ENCODE results near the gene UBE2D4. TPM values are rescaled to one million over a fixed set of nuclear protein-coding genes. Genes with fewer than 3 reads are reported as not detected.

UBE2D4 gene
- total RNA-seq, 1 donor from 2014 or later, result 6.8 TPM

DNA sequence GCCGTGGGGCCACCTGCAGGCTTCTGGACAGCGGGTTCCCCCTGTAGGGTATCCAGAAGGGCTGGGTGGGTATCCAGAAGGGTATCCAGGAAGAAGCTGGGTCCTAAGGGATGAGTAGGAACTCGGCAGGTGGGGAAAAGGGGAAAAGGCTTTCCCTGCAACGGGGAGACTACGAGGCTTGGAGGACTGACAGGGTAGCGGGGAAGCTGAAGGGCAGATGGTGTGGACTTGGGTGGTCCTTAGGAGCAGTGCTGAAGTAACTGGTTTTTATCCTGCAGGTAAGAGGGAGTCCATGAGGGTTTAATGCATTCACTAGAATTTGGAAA is 525 bp downstream of the UBE2D4 start:
- peak overlapping the region; percentile 46 for H3K4me3 ChIP-seq
- Mint-ChIP-seq H3K9me3 (no peaks in the 10 kb centered on the region), H3K4me1 (peaks cover 6% of the 10 kb centered on the region), H3K27ac (no peak overlapping the region), H3K27me3 (ENCODE audit: insufficient read depth, low read depth) (peaks cover 2% of the 10 kb centered on the region), H3K4me3 (peak overlapping the region; percentile 87), H3K36me3 (peaks cover 6% of the 10 kb centered on the region)
- peaks cover 16% of the 10 kb centered on the region for H3K27me3 ChIP-seq
- no peaks in the 10 kb centered on the region for H4K20me1 ChIP-seq (ENCODE audit: low read depth)
- no peaks in the 10 kb centered on the region for H3K4me1 ChIP-seq
- no peak for DNase-seq (ENCODE audit: low spot score)
- H3K79me2 ChIP-seq (ENCODE audit: low read depth), result no peaks in the 10 kb centered on the region
- peak overlapping the region; percentile 92 for H2AFZ ChIP-seq (replicated peaks)
- peak overlapping the region; percentile 78 for H3K4me2 ChIP-seq
- peaks cover 14% of the 10 kb centered on the region for H3F3A ChIP-seq (ENCODE audit: low read depth)
- no peak overlapping the region for H3K9ac ChIP-seq
- no peak overlapping the region for H3K27ac ChIP-seq
- H3K9me3 ChIP-seq (ENCODE audit: low read depth), result no peaks in the 10 kb centered on the region
- TF ChIP-seq, protein P1, sequence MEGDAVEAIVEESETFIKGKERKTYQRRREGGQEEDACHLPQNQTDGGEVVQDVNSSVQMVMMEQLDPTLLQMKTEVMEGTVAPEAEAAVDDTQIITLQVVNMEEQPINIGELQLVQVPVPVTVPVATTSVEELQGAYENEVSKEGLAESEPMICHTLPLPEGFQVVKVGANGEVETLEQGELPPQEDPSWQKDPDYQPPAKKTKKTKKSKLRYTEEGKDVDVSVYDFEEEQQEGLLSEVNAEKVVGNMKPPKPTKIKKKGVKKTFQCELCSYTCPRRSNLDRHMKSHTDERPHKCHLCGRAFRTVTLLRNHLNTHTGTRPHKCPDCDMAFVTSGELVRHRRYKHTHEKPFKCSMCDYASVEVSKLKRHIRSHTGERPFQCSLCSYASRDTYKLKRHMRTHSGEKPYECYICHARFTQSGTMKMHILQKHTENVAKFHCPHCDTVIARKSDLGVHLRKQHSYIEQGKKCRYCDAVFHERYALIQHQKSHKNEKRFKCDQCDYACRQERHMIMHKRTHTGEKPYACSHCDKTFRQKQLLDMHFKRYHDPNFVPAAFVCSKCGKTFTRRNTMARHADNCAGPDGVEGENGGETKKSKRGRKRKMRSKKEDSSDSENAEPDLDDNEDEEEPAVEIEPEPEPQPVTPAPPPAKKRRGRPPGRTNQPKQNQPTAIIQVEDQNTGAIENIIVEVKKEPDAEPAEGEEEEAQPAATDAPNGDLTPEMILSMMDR (IDR thresholded peaks at IDR 0.05), result no peak
- no peak for TF ChIP-seq EZH2 (IDR thresholded peaks at IDR 0.05)
- no peak for TF ChIP-seq EZH2phosphoT487 (IDR thresholded peaks at IDR 0.05)
- no peaks in the 10 kb centered on the region for H3K36me3 ChIP-seq

DNA sequence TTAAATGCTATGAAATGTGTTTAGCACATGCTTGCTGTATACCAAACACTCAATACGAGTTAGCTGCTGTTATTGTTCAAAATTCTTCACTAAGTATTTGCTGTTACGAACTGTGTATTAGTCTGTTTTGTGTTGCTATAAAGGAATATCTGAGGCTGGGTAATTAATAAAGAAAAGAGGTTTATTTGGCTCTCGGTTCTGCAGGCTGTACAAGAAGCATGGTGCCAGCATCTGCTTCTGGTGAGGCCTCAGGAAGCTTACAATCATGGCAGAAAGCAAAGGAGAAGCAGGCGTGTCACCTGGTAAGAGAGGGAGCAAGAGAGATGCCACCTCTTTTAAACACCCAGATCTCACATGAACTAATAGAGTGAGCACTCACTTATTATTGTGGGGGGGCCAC is 1.6 kb downstream of the UBE2D4 start:
- no peak for DNase-seq (ENCODE audit: low spot score)
- Histone ChIP-seq H3K27ac (no peak overlapping the region), H3K27me3 (peaks cover 16% of the 10 kb centered on the region), H2AFZ (replicated peaks) (no peak overlapping the region), H3K4me3 (no peak overlapping the region), H3K4me2 (no peak overlapping the region), H3K9ac (no peak overlapping the region), H3K79me2 (ENCODE audit: low read depth) (no peaks in the 10 kb centered on the region), H3K4me1 (no peaks in the 10 kb centered on the region), H4K20me1 (ENCODE audit: low read depth) (no peaks in the 10 kb centered on the region), H3K36me3 (no peaks in the 10 kb centered on the region), H3F3A (ENCODE audit: low read depth) (peaks cover 14% of the 10 kb centered on the region), H3K9me3 (ENCODE audit: low read depth) (no peaks in the 10 kb centered on the region)
- H3K27me3 Mint-ChIP-seq (ENCODE audit: insufficient read depth, low read depth), result peaks cover 2% of the 10 kb centered on the region
- H3K9me3 Mint-ChIP-seq, result no peaks in the 10 kb centered on the region
- H3K4me3 Mint-ChIP-seq, result peak overlapping the region; percentile 42
- H3K27ac Mint-ChIP-seq, result no peak overlapping the region
- H3K4me1 Mint-ChIP-seq, result peaks cover 6% of the 10 kb centered on the region
- peaks cover 6% of the 10 kb centered on the region for H3K36me3 Mint-ChIP-seq
- no peak for TF ChIP-seq EZH2phosphoT487 (IDR thresholded peaks at IDR 0.05)
- TF ChIP-seq, protein P1 (IDR thresholded peaks at IDR 0.05), result no peak

DNA sequence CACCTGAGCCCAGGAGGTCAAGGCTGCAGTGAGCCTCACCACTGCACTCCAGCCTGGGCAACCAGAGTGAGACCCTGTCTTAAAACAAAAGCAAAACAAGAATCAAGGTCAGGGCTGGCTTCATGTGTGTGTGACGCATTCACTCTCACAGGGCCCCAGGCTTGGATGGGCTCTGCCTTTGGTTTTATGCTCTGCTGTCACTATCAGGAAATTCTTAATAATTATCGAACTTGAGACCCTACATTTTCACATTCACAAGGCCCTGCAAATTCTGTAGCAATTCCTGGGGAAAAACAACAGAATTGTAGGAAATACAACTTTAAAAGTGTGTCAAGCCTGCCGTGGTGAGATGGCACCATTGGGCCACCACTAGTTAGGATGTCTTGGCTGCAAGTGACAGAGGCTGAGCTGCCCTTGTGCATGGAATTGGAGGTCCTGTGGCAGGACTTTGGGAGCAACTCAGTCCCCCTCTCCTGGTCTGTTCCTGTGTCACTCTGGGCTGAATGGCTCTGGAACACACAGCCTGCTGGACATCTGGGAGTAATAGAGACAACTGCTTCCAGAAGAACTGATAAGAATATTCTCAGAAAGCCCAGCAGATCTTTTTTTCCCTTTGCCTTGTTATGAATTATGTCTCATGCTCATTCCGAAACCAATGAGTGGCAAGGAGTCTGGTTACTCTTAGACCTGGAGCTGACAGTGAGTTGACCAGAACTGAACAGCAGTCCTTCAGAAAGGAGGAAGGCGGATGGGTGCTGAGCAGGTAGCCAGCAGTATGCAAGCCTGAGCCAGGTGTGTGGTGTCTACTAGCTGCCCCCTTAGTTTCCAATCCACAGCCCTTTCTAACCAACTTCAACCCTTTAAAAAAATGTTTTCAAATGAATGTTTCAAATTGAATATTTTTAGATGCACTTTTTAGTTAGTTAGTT is 3.6 kb downstream of the UBE2D4 start:
- peaks cover 2% of the 10 kb centered on the region for H3K27me3 Mint-ChIP-seq (ENCODE audit: insufficient read depth, low read depth)
- no peak overlapping the region for H3K4me3 Mint-ChIP-seq
- DNase-seq (ENCODE audit: low spot score), result no peak
- no peak for TF ChIP-seq EZH2 (IDR thresholded peaks at IDR 0.05)
- no peak for TF ChIP-seq EZH2phosphoT487 (IDR thresholded peaks at IDR 0.05)
- TF ChIP-seq, protein P1 (IDR thresholded peaks at IDR 0.05), result no peak
- Histone ChIP-seq H3K4me3 (no peak overlapping the region), H3F3A (ENCODE audit: low read depth) (peaks cover 14% of the 10 kb centered on the region), H3K27ac (no peak overlapping the region), H2AFZ (replicated peaks) (no peak overlapping the region), H3K4me1 (no peaks in the 10 kb centered on the region), H3K9me3 (ENCODE audit: low read depth) (no peaks in the 10 kb centered on the region), H3K9ac (no peak overlapping the region), H3K4me2 (no peak overlapping the region), H3K36me3 (no peaks in the 10 kb centered on the region), H4K20me1 (ENCODE audit: low read depth) (no peaks in the 10 kb centered on the region), H3K79me2 (ENCODE audit: low read depth) (no peaks in the 10 kb centered on the region), H3K27me3 (peaks cover 16% of the 10 kb centered on the region)
- H3K9me3 Mint-ChIP-seq, result no peaks in the 10 kb centered on the region
- H3K36me3 Mint-ChIP-seq, result peaks cover 3% of the 10 kb centered on the region
- H3K4me1 Mint-ChIP-seq, result peaks cover 6% of the 10 kb centered on the region
- H3K27ac Mint-ChIP-seq, result no peak overlapping the region
